Body of pancreas (tissue), 4 donors: ENCODE results near the gene PAN3.

Experiments
- CTCF ChIP-seq, 7 experiments: fragments of 450-650 bp in 4 of 7; fragments of 200-600 bp in 3 of 7; sonication (generic) in 3 of 7; IDR thresholded peaks; one replicate each; pipeline ENCODE4 v1.5.1; 2016 to 2019; ENCODE audit warnings: antibody characterized with exemption in 7 of 7
- POLR2A ChIP-seq, 3 donors: fragments of 450-650 bp; IDR thresholded peaks; one replicate each; pipeline ENCODE4 v1.6.1; 2016; ENCODE audit warnings: antibody characterized with exemption in 3 of 3, mild to moderate bottlenecking in 2 of 3

DNA sequence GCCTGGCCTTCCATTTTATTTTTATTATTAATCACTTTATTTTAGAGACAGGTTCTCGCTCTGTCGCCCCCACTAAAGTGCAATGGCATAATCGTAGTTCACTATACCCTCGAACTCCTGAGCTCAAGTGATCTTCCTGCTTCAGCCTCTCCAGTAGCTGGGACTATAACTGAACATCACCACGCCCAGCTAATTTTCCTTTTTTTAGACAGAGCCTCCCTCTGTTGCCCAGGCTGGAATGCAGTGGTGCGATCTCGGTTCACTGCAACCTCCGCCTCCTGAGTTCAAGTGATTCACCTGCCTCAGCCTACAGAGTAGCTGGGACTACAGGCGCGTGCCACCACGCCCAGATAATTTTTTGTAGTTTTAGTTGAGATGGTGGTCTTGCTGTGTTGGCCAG lies 6.7 kb upstream of the PAN3 start:
- no peak for TF ChIP-seq CTCF (IDR thresholded peaks at IDR 0.05)
- no peak for TF ChIP-seq POLR2A (IDR thresholded peaks at IDR 0.05)
